ENCODE measurements around the gene OR10S1.

The OR10S1 gene

GRCh38 chr11:123973816-123974215 is 3.8 kb downstream of the OR10S1 start:
- H3K4me3 ChIP-seq (ENCODE audit: low read depth, low read length), result no peak overlapping the region
- no peak for DNase-seq (ENCODE audit: low read depth)
- TF ChIP-seq CTCF (IDR thresholded peaks at IDR 0.05; ENCODE audit: insufficient read depth, low read depth, low read length, missing control alignments), result no peak

- no peak for DNase-seq (ENCODE audit: low read depth)
- no peak for TF ChIP-seq CTCF (IDR thresholded peaks at IDR 0.05; ENCODE audit: insufficient read depth, low read depth, low read length, missing control alignments)
- H3K4me3 ChIP-seq (ENCODE audit: low read depth, low read length), result no peak overlapping the region
Measured at GRCh38 chr11:123956752-123957151, 20.8 kb downstream of the OR10S1 start.

- no peak for DNase-seq (ENCODE audit: low read depth)
- H3K4me3 ChIP-seq (ENCODE audit: low read depth, low read length), result no peak overlapping the region
- no peak for TF ChIP-seq CTCF (IDR thresholded peaks at IDR 0.05; ENCODE audit: insufficient read depth, low read depth, low read length, missing control alignments)
Measured at GRCh38 chr11:123945132-123945531, 32.4 kb downstream of the OR10S1 start.

- H3K4me3 ChIP-seq (ENCODE audit: low read depth, low read length), result no peak within 1 kb of the TSS
- no peak for TF ChIP-seq CTCF (IDR thresholded peaks at IDR 0.05; ENCODE audit: insufficient read depth, low read depth, low read length, missing control alignments)
- no peak for DNase-seq (ENCODE audit: low read depth)
Measured at GRCh38 chr11:123943738-123944137, 33.8 kb downstream of the OR10S1 start, which contains the start of gene OR6T1. Gene OR6T1, minus strand, starts transcription at chr11:123943838. Its CDS starts 0 bp downstream, at chr11:123943838.

GRCh38 chr11:123942413-123942812 is 35.2 kb downstream of the OR10S1 start:
- no peak for TF ChIP-seq CTCF (IDR thresholded peaks at IDR 0.05; ENCODE audit: insufficient read depth, low read depth, low read length, missing control alignments)
- DNase-seq (ENCODE audit: low read depth), result no peak
- no peak overlapping the region for H3K4me3 ChIP-seq (ENCODE audit: low read depth, low read length)

- TF ChIP-seq CTCF (IDR thresholded peaks at IDR 0.05; ENCODE audit: insufficient read depth, low read depth, low read length, missing control alignments), result no peak
- no peak within 1 kb of the TSS for H3K4me3 ChIP-seq (ENCODE audit: low read depth, low read length)
- no peak for DNase-seq (ENCODE audit: low read depth)
Measured at GRCh38 chr11:123939317-123939716, 38.3 kb downstream of the OR10S1 start, which contains the start of gene OR4D5. Gene OR4D5, plus strand, starts transcription at chr11:123939617. Its CDS starts 0 bp downstream, at chr11:123939617.
